Activated CD4-positive, alpha-beta T cell treated with anti-CD3 and anti-CD28 coated beads for 24 hours (primary cell): ENCODE results near the gene SLC7A6.
A peak's percentile ranks its signal among the peaks of the same experiment; 100 is the strongest.

Experiments
- DNase-seq, 2 donors: peaks; one replicate each; pipeline ENCODE4 v3.0.0-alpha.2; 2020; ENCODE audit warnings: low read depth in 2 of 2

SLC7A6 gene

GRCh38 chr16:68257251-68257905, 6.9 kb upstream of the SLC7A6 start:
- DNase-seq = no peak

GRCh38 chr16:68257906-68258800, 6.2 kb upstream of the SLC7A6 start:
- no peak for DNase-seq

GRCh38 chr16:68259007-68259825, 5.1 kb upstream of the SLC7A6 start:
- no peak for DNase-seq

GRCh38 chr16:68263559-68264127, 683 bp upstream of the SLC7A6 start:
- no peak for DNase-seq

GRCh38 chr16:68265078-68265920, 973 bp downstream of the SLC7A6 start:
- peak in 1 of 2 donors; percentile 40 for DNase-seq

GRCh38 chr16:68267612-68268405, 3.5 kb downstream of the SLC7A6 start:
- no peak for DNase-seq

- DNase-seq = no peak
Measured at GRCh38 chr16:68269793-68270192, 5.5 kb downstream of the SLC7A6 start.

- DNase-seq = no peak
Measured at GRCh38 chr16:68270353-68270752, 6.0 kb downstream of the SLC7A6 start.

GRCh38 chr16:68272507-68273209, 8.3 kb downstream of the SLC7A6 start:
- no peak for DNase-seq

GRCh38 chr16:68273459-68273858, 9.1 kb downstream of the SLC7A6 start:
- DNase-seq = no peak

- no peak for DNase-seq
Measured at GRCh38 chr16:68273896-68274295, 9.6 kb downstream of the SLC7A6 start.

- DNase-seq = no peak
Measured at GRCh38 chr16:68274441-68274840, 10.1 kb downstream of the SLC7A6 start.

- DNase-seq = no peak
Measured at GRCh38 chr16:68275611-68276191, 11.4 kb downstream of the SLC7A6 start.

GRCh38 chr16:68276223-68276622, 11.9 kb downstream of the SLC7A6 start:
- no peak for DNase-seq

- no peak for DNase-seq
Measured at GRCh38 chr16:68279726-68280558, 15.6 kb downstream of the SLC7A6 start.

GRCh38 chr16:68281368-68282063, 17.2 kb downstream of the SLC7A6 start:
- DNase-seq = no peak

- no peak for DNase-seq
Measured at GRCh38 chr16:68282064-68282452, 17.7 kb downstream of the SLC7A6 start.

GRCh38 chr16:68283346-68283745, 19.0 kb downstream of the SLC7A6 start:
- no peak for DNase-seq
